Stimulated activated CD4-positive, alpha-beta T cell treated with anti-CD3 and anti-CD28 coated beads, TNF-alpha, amount 100 ng/mL, for 4 hours (primary cell): ENCODE data around the gene KCND3.

ENCODE experiments used
- DNase-seq, 3 experiments: peaks; one replicate each; pipeline ENCODE4 v3.0.0-alpha.2; 2020; ENCODE audit warnings: low read depth in 3 of 3

KCND3 gene

DNA sequence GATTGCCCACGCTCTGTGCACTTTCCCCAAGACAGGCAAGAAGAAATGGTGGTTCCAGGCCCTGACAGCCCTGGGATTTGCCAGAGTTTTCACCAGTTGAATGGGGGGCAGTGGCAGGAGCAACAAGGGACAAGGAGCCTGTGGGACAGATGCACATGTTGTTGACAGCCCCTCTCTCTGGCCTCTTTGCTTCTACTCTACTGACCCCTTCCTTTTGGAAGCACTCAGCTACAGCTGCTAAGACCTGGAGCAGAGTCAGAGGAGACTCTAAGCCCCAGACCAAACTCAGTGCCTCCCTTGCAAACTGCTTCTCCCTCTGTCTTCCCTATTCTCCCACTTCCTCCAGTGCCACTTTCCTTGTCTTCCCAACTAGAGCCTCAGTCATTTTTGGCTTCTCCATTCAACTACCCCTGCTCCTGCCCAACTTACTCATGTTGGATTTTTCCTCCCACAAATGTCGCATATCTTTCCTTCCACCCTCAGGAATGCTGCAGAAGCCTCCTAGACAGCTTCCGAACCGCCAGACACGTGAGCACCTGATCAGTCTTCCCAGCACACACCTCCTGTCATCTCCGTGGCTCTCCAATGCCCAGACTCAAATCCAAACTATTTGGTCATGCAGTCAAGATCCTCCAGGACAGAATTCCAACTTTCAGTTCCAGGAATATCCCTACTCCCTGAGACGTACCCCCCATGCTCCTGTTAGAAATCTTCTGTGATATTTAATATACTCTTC, 259.4 kb downstream of the KCND3 start:
- no peak for DNase-seq

DNA sequence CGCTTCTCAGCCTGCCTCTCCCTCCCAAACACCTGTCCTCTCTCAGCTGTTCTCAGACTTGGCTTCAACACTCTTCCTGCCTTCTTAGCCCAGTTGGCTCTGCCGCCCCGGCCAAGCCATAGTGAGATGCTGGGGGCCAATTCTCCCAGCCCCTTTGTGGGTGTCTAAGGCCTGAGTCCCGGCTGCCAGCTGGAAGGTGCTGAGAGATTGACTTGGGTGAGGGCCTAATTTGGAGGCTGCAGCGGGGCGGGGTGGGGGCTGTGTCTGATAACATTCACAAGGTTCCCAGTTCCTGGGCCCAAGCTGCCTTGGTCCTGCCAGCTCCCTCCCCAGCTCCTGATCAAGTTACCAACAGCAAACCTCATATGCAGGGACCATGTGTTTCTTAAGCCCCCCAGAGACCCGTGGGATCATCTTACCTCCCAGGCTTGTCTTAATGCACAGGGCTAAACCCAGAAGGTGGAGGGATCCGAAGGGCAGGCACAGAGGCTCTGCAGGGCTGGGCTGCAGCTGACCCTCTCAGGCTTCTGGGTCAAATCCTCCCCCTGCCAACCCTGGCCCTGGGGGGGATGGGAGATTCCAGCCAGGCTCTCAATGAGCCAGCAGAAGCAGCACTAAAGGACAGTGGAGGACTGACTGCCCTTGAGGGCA, 260.1 kb downstream of the KCND3 start:
- DNase-seq: no peak

DNA sequence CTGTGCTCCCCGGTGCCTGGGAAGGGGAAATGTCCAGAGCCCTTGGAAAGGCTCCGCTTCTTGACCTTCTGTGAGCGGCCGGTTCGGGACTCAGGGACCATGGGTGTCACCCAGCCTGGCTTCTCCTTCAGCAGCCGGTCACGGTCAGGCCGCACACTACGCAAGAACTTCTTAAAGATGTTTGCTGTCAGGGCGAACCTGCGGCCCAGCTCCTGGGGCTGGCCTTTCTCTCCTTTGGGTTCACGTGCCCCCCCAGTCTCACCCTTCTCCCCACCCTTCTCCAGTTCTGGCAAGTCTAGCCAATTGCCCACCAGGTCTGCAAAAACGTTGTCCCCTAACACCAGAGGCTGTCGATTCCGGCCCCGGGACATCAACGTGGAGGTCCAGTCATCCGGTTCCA, 262.4 kb downstream of the KCND3 start:
- no peak for DNase-seq

DNA sequence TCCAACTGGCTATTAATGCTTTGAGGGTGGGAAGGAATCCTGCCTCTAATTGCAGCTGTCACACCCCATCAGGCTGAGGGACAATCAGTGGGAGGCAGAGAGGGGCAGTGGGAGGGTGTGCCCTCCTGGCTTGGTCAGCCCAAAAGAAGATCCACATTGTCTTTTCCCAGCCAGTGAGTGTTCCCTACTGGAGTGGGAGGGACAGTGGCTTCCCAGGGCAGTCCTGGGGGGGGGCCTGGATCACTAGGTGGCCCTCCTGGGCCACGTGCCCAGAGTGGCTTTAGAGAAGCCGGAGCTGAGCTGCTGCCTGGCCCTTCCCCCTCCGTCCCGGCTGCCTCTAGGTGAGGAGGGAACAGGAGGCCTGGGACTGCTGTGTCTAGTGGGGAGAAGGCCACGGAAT, 264.3 kb downstream of the KCND3 start:
- no peak for DNase-seq

DNA sequence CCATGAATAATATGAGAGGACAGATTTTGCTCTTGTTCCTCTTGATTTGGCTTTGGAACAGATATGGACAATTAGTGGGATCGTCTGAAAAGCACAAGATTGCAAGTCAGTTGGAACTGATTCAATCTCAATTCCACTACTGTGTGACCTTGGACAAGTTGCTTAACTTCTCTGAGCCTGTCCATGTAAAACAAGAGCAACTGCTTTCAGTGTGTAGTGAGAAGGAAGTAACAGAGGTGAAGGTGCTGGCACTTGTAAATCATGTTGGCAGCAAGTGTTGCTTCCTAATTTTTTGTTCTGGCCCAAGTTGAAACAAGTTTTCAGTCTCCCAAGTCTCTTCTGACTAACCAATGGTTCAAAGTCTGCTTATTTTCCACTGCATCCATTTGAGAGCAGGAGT, 265.6 kb downstream of the KCND3 start:
- no peak for DNase-seq

DNA sequence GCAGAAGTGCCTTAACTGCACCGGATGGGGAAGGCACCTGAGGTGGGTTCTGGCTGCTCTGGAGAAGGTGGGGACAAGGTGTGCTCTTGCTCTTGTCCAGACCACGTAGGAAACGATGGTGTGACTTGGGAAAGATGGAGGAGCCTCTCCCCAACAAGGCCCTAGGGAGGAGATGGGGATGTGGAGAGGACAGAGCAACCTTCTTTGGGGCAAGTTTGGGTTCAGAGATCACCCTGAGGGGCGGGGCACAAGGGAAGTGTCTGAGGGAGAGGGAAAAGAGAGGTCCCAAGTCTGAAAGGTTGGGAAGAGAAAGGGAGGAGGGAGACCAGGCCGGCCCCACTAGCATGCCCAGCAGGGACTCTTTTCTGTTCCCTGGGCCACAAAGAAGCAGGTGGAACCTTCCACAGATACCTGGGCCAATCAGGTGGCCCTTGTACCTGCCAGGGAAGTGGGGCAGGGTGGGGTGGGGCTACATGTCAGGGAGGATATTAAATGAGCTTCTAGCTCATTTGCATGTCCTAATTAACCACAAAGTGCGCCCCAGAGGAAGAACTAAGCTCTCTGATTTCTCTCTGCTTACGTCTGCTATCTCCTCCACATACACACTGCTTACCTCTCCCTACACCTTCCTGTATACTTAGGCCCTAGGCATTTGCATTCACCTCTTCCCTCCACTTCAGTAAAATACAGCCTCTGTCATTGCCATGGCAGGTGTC, 266.2 kb downstream of the KCND3 start:
- no peak for DNase-seq

DNA sequence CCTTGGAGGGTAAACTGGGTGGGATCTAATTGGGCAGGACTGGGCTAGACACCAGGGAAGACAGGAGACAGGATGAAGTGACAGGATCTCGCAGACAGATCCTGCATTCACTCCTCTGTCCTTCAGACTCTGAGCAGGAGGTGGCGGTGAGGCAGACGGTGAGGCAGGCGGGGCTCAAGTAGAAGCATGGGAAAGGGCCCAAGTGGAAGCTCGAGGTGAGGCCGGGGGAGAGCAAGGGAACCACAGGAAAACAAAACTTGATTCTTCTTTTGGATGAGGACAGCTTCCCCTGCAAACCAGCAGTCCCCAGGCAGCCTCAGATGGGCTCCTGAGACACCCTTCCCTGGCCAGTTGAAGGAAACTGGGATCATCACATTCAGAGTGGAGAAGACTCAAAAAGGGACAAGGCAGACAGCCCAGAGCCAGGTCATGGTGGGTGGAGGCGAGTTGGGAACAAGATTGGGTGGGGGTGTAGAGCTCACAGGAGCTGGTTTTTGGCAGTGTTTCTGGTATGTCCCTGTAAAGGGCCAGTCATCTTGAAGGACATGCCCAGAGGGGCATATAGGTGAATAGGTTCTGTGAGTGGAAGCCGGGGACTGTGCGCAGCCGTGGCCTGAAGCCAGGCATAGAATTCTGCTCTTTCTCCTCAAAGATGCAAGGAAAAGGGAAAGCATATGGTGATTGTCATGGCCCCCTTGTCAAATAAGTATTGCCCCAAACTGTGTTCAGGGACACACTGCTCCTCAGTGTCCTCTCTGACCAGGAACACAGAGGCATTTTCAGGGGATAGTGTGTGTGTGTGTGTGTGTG, 268.3 kb downstream of the KCND3 start:
- no peak for DNase-seq
